ENCODE results near the gene SEL1L2.

DNA sequence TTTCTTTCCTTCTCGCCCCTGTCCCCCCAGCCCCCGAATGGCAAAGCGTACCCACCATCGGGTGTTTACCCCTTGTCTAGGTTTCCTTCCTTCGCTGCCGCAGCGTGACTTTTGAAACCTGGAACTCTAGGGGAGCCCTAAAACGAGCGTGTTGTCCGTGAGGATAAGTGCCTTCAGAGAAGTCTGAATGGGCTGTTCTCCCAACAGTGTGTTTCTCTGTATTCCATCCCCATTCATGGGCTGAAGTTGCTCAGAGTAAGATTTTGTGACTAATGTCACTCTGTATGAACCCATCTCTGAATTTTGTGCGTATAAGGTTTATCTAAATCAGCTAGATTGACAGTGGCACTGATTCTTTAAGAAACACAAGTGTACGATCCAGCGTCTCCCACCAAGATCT is 5.9 kb upstream of the SEL1L2 start:
- TF ChIP-seq, protein P1, sequence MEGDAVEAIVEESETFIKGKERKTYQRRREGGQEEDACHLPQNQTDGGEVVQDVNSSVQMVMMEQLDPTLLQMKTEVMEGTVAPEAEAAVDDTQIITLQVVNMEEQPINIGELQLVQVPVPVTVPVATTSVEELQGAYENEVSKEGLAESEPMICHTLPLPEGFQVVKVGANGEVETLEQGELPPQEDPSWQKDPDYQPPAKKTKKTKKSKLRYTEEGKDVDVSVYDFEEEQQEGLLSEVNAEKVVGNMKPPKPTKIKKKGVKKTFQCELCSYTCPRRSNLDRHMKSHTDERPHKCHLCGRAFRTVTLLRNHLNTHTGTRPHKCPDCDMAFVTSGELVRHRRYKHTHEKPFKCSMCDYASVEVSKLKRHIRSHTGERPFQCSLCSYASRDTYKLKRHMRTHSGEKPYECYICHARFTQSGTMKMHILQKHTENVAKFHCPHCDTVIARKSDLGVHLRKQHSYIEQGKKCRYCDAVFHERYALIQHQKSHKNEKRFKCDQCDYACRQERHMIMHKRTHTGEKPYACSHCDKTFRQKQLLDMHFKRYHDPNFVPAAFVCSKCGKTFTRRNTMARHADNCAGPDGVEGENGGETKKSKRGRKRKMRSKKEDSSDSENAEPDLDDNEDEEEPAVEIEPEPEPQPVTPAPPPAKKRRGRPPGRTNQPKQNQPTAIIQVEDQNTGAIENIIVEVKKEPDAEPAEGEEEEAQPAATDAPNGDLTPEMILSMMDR (IDR thresholded peaks at IDR 0.05; ENCODE audit: low read length) = no peak
- TF ChIP-seq EZH2 (optimal IDR thresholded peaks at IDR 0.05; ENCODE audit: low read depth, low read length) (no peak), EZH2phosphoT487 (IDR thresholded peaks at IDR 0.05; ENCODE audit: low read length) (no peak)
